ENCODE measurements around the gene SERPING1. TPM values are rescaled to one million over a fixed set of nuclear protein-coding genes. Genes with fewer than 3 reads are reported as not detected.

The SERPING1 gene
- total and polyA plus RNA-seq, 2 of the 13 experiments (the other 11 are each of a cell fraction or from before 2014, with no cell fraction given) = 2.0 to 10.4 TPM

DNA sequence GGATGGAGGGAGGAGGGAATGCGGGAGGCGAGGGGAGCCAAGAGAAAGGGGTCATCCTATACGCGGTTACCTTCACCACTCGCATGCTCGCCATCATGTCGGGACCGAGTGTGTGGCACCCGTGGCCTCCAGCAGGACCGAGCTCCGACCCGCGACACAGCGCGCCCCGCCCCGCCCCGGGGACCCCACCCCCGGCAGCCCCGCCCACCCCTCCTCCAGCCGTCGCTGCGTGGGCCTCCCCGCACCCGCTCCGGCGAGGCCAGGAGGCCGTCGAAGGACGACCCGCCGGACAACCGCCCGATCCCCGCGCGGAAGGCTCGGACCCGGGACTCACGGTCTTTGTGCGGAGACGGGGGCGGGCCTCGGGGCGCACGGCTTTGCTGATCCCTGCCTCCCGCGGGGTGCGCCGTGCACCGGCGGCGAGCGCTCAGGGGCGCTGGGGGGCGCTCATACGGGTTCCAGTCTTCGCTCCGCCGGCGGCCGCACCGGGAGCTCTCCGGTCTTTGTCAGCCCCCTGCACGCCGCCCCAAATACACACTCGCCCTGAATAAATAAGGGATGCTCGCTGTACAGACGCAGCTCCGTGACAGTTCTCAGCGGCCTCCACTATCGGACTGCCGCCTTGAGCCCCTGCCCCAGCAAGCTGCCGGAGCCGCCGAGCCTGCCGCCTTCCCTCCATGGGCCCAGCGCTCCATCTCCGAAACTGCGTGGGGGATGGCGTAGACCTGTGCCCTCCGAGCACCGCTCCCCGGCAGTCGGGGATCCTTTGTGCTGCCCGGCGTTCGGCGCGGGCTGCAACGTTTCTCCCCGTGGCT lies 29.8 kb upstream of the SERPING1 start, which contains the start of gene UBE2L6 (continued):
- peak; percentile 62; the same call in 1 of the 2 replicates for TF ChIP-seq ZMYM3 (CRISPR knock-in tag; IDR thresholded peaks at IDR 0.05)
- peak; percentile 19 for TF ChIP-seq HNRNPLL (IDR thresholded peaks at IDR 0.05; ENCODE audit: low read depth, low read length, poor library complexity, severe bottlenecking)
- TF ChIP-seq, protein P1, sequence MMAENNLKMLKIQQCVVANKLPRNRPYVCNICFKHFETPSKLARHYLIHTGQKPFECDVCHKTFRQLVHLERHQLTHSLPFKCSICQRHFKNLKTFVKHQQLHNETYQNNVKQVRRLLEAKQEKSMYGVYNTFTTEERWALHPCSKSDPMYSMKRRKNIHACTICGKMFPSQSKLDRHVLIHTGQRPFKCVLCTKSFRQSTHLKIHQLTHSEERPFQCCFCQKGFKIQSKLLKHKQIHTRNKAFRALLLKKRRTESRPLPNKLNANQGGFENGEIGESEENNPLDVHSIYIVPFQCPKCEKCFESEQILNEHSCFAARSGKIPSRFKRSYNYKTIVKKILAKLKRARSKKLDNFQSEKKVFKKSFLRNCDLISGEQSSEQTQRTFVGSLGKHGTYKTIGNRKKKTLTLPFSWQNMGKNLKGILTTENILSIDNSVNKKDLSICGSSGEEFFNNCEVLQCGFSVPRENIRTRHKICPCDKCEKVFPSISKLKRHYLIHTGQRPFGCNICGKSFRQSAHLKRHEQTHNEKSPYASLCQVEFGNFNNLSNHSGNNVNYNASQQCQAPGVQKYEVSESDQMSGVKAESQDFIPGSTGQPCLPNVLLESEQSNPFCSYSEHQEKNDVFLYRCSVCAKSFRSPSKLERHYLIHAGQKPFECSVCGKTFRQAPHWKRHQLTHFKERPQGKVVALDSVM (CRISPR knock-in tag; IDR thresholded peaks at IDR 0.05) = peak; percentile 77
- no peak for TF ChIP-seq TCF12 (IDR thresholded peaks at IDR 0.05)
- TF ChIP-seq TCF12 (CRISPR knock-in tag; IDR thresholded peaks at IDR 0.05) = 0 out of 2 replicates have a peak, but pooled peaks have one; percentile 38
- no peak for TF ChIP-seq MAZ (IDR thresholded peaks at IDR 0.05; ENCODE audit: borderline replicate concordance, low read depth, low read length)
- TF ChIP-seq MAZ (CRISPR knock-in tag; IDR thresholded peaks at IDR 0.05; ENCODE audit: low read depth) = 0 out of 2 replicates have a peak, but pooled peaks have one; percentile 45
- TF ChIP-seq FOSL1 (CRISPR knock-in tag; IDR thresholded peaks at IDR 0.05; ENCODE audit: borderline replicate concordance) = no peak
- TF ChIP-seq ZNF589 (CRISPR knock-in tag; conservative IDR thresholded peaks at IDR 0.05) = no peak
- peak; percentile 15; the same call in 1 of the 2 replicates for TF ChIP-seq ATF7-NPFF (CRISPR knock-in tag; IDR thresholded peaks at IDR 0.05; ENCODE audit: low read depth)
- TF ChIP-seq, protein P2, sequence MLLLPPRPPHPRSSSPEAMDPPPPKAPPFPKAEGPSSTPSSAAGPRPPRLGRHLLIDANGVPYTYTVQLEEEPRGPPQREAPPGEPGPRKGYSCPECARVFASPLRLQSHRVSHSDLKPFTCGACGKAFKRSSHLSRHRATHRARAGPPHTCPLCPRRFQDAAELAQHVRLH (CRISPR knock-in tag; IDR thresholded peaks at IDR 0.05; ENCODE audit: borderline replicate concordance, low read depth) = peak; percentile 48; the same call in 1 of the 2 replicates
- peak in 1 of 2 experiments; percentile 55; a peak in 1 of 4 replicates for TF ChIP-seq POLR2A (IDR thresholded peaks at IDR 0.05; ENCODE audit: insufficient read depth in 1 of 2, low read depth in 2 of 2, low read length in 2 of 2)
- TF ChIP-seq PHF21A (CRISPR knock-in tag; IDR thresholded peaks at IDR 0.05) = peak; percentile 35; the same call in 1 of the 2 replicates
- peak; percentile 35 for TF ChIP-seq YY1 (IDR thresholded peaks at IDR 0.05; ENCODE audit: insufficient read depth, insufficient replicate concordance, low read depth, low read length)
- TF ChIP-seq NBN (conservative IDR thresholded peaks at IDR 0.05) = no peak
- 0 out of 2 replicates have a peak, but pooled peaks have one; percentile 37 for TF ChIP-seq KDM5A (IDR thresholded peaks at IDR 0.05; ENCODE audit: borderline replicate concordance, low read length)
- TF ChIP-seq ZNF816 (CRISPR knock-in tag; IDR thresholded peaks at IDR 0.05; ENCODE audit: borderline replicate concordance) = no peak
- 0 out of 2 replicates have a peak, but pooled peaks have one; percentile 17 for TF ChIP-seq SRY (CRISPR knock-in tag; IDR thresholded peaks at IDR 0.05)
- TF ChIP-seq NR2C2 (CRISPR knock-in tag; IDR thresholded peaks at IDR 0.05; ENCODE audit: borderline replicate concordance) = no peak
- TF ChIP-seq KDM2A (CRISPR knock-in tag; IDR thresholded peaks at IDR 0.05; ENCODE audit: borderline replicate concordance, low read depth) = peak; percentile 69; the same call in 1 of the 2 replicates
- no peak for TF ChIP-seq RFX1 (IDR thresholded peaks at IDR 0.05)
- TF ChIP-seq, protein P3, sequence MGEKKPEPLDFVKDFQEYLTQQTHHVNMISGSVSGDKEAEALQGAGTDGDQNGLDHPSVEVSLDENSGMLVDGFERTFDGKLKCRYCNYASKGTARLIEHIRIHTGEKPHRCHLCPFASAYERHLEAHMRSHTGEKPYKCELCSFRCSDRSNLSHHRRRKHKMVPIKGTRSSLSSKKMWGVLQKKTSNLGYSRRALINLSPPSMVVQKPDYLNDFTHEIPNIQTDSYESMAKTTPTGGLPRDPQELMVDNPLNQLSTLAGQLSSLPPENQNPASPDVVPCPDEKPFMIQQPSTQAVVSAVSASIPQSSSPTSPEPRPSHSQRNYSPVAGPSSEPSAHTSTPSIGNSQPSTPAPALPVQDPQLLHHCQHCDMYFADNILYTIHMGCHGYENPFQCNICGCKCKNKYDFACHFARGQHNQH (CRISPR knock-in tag; IDR thresholded peaks at IDR 0.05) = 0 out of 2 replicates have a peak, but pooled peaks have one; percentile 38
- peak; percentile 50; the same call in 1 of the 2 replicates for TF ChIP-seq ZNF274 (CRISPR knock-in tag; IDR thresholded peaks at IDR 0.05)
- TF ChIP-seq ZNF850 (CRISPR knock-in tag; conservative IDR thresholded peaks at IDR 0.05) = no peak
- TF ChIP-seq ZFP90 (CRISPR knock-in tag; IDR thresholded peaks at IDR 0.05; ENCODE audit: borderline replicate concordance) = peak; percentile 32; the same call in 1 of the 2 replicates
